ENCODE data around the gene UBE2G1. TPM values are rescaled to one million over a fixed set of nuclear protein-coding genes. Genes with fewer than 3 reads are reported as not detected.

Gene UBE2G1
- polyA plus RNA-seq (2013, experiment 1 of 2): 76.9 TPM
- polyA plus RNA-seq (2013, experiment 2 of 2): 70.4 TPM

GRCh38 chr17:4366327-4367063, at the start of gene UBE2G1:
TSS of gene UBE2G1 (minus strand) at chr17:4366675. CDS start at chr17:4366316, 359 bp downstream.
- WGBS, 2 experiments (ENCODE audit: insufficient coverage in 2 of 2): 0% methylated on average over 47 to 60 of the region's 77 CpGs
- Histone ChIP-seq H3K4me1 (ENCODE audit: control insufficient read depth, insufficient read depth, low read length, poor library complexity, severe bottlenecking) (peaks cover 2% of the 10 kb centered on the region), H3K9me3 (ENCODE audit: control insufficient read depth, low read length) (no peaks in the 10 kb centered on the region), H3K36me3 (ENCODE audit: control insufficient read depth, insufficient read depth, low read length) (peaks cover 20% of the 10 kb centered on the region), H3K27ac (ENCODE audit: low read depth, low read length, severe bottlenecking) (peak within 1 kb of the TSS; percentile 89), H3K4me3 (ENCODE audit: extremely low read depth, insufficient read depth, low read length, poor library complexity, severe bottlenecking) (peak within 1 kb of the TSS; percentile 95)

- WGBS, 2 experiments (ENCODE audit: insufficient coverage in 2 of 2): 16 to 34% methylated on average over 15 to 24 of the region's 27 CpGs
- Histone ChIP-seq H3K27ac (ENCODE audit: low read depth, low read length, severe bottlenecking) (no peak overlapping the region), H3K4me3 (ENCODE audit: extremely low read depth, insufficient read depth, low read length, poor library complexity, severe bottlenecking) (no peak overlapping the region), H3K4me1 (ENCODE audit: control insufficient read depth, insufficient read depth, low read length, poor library complexity, severe bottlenecking) (no peaks in the 10 kb centered on the region), H3K36me3 (ENCODE audit: control insufficient read depth, insufficient read depth, low read length) (no peaks in the 10 kb centered on the region), H3K9me3 (ENCODE audit: control insufficient read depth, low read length) (no peaks in the 10 kb centered on the region)
Measured at GRCh38 chr17:4412933-4413831, 46.7 kb upstream of the UBE2G1 start.

GRCh38 chr17:4411201-4411600, 44.7 kb upstream of the UBE2G1 start:
- Histone ChIP-seq H3K27ac (ENCODE audit: low read depth, low read length, severe bottlenecking) (no peak overlapping the region), H3K36me3 (ENCODE audit: control insufficient read depth, insufficient read depth, low read length) (no peaks in the 10 kb centered on the region), H3K4me3 (ENCODE audit: extremely low read depth, insufficient read depth, low read length, poor library complexity, severe bottlenecking) (no peak overlapping the region), H3K9me3 (ENCODE audit: control insufficient read depth, low read length) (no peaks in the 10 kb centered on the region), H3K4me1 (ENCODE audit: control insufficient read depth, insufficient read depth, low read length, poor library complexity, severe bottlenecking) (peaks cover 5% of the 10 kb centered on the region)
- whole genome bisulfite sequencing, 2 experiments (ENCODE audit: insufficient coverage in 2 of 2): 86% methylated on average over 2 of the region's 3 CpGs; no CpG with 5 or more reads in 1 of the 2 experiments

GRCh38 chr17:4409659-4410058, 43.2 kb upstream of the UBE2G1 start:
- WGBS, 2 experiments (ENCODE audit: insufficient coverage in 2 of 2): 96 to 98% methylated on average over 5 of the region's 6 CpGs
- Histone ChIP-seq H3K4me3 (ENCODE audit: extremely low read depth, insufficient read depth, low read length, poor library complexity, severe bottlenecking) (no peak overlapping the region), H3K9me3 (ENCODE audit: control insufficient read depth, low read length) (no peaks in the 10 kb centered on the region), H3K27ac (ENCODE audit: low read depth, low read length, severe bottlenecking) (no peak overlapping the region), H3K36me3 (ENCODE audit: control insufficient read depth, insufficient read depth, low read length) (no peaks in the 10 kb centered on the region), H3K4me1 (ENCODE audit: control insufficient read depth, insufficient read depth, low read length, poor library complexity, severe bottlenecking) (peaks cover 5% of the 10 kb centered on the region)

GRCh38 chr17:4407851-4408250, 41.4 kb upstream of the UBE2G1 start:
- WGBS, 2 experiments (ENCODE audit: insufficient coverage in 2 of 2): 78 to 81% methylated on average over 3 to 5 of the region's 8 CpGs
- Histone ChIP-seq H3K27ac (ENCODE audit: low read depth, low read length, severe bottlenecking) (no peak overlapping the region), H3K9me3 (ENCODE audit: control insufficient read depth, low read length) (no peaks in the 10 kb centered on the region), H3K4me1 (ENCODE audit: control insufficient read depth, insufficient read depth, low read length, poor library complexity, severe bottlenecking) (peaks cover 5% of the 10 kb centered on the region), H3K36me3 (ENCODE audit: control insufficient read depth, insufficient read depth, low read length) (no peaks in the 10 kb centered on the region), H3K4me3 (ENCODE audit: extremely low read depth, insufficient read depth, low read length, poor library complexity, severe bottlenecking) (no peak overlapping the region)

GRCh38 chr17:4407216-4407615, 40.7 kb upstream of the UBE2G1 start:
- WGBS, 2 experiments (ENCODE audit: insufficient coverage in 2 of 2): 83 to 95% methylated on average over 4 to 6 of the region's 7 CpGs
- H3K4me3 ChIP-seq (ENCODE audit: extremely low read depth, insufficient read depth, low read length, poor library complexity, severe bottlenecking): no peak overlapping the region
- H3K36me3 ChIP-seq (ENCODE audit: control insufficient read depth, insufficient read depth, low read length): no peaks in the 10 kb centered on the region
- peaks cover 5% of the 10 kb centered on the region for H3K4me1 ChIP-seq (ENCODE audit: control insufficient read depth, insufficient read depth, low read length, poor library complexity, severe bottlenecking)
- H3K27ac ChIP-seq (ENCODE audit: low read depth, low read length, severe bottlenecking): no peak overlapping the region
- no peaks in the 10 kb centered on the region for H3K9me3 ChIP-seq (ENCODE audit: control insufficient read depth, low read length)

GRCh38 chr17:4406386-4406785, 39.9 kb upstream of the UBE2G1 start:
- 91 to 97% methylated on average over 7 to 8 of the region's 10 CpGs for WGBS, 2 experiments (ENCODE audit: insufficient coverage in 2 of 2)
- no peak overlapping the region for H3K27ac ChIP-seq (ENCODE audit: low read depth, low read length, severe bottlenecking)
- H3K36me3 ChIP-seq (ENCODE audit: control insufficient read depth, insufficient read depth, low read length): no peaks in the 10 kb centered on the region
- no peaks in the 10 kb centered on the region for H3K9me3 ChIP-seq (ENCODE audit: control insufficient read depth, low read length)
- H3K4me3 ChIP-seq (ENCODE audit: extremely low read depth, insufficient read depth, low read length, poor library complexity, severe bottlenecking): no peak overlapping the region
- peaks cover 5% of the 10 kb centered on the region for H3K4me1 ChIP-seq (ENCODE audit: control insufficient read depth, insufficient read depth, low read length, poor library complexity, severe bottlenecking)

- Histone ChIP-seq H3K27ac (ENCODE audit: low read depth, low read length, severe bottlenecking) (no peak overlapping the region), H3K4me3 (ENCODE audit: extremely low read depth, insufficient read depth, low read length, poor library complexity, severe bottlenecking) (no peak overlapping the region), H3K4me1 (ENCODE audit: control insufficient read depth, insufficient read depth, low read length, poor library complexity, severe bottlenecking) (peaks cover 5% of the 10 kb centered on the region), H3K9me3 (ENCODE audit: control insufficient read depth, low read length) (no peaks in the 10 kb centered on the region), H3K36me3 (ENCODE audit: control insufficient read depth, insufficient read depth, low read length) (no peaks in the 10 kb centered on the region)
- WGBS, 2 experiments (ENCODE audit: insufficient coverage in 2 of 2): 87 to 94% methylated on average over 4 to 5 of the region's 5 CpGs
Measured at GRCh38 chr17:4405699-4406098, 39.2 kb upstream of the UBE2G1 start.

- H3K4me3 ChIP-seq (ENCODE audit: extremely low read depth, insufficient read depth, low read length, poor library complexity, severe bottlenecking): no peak overlapping the region
- WGBS, 2 experiments (ENCODE audit: insufficient coverage in 2 of 2): 97 to 98% methylated on average over 5 of the region's 7 CpGs
Measured at GRCh38 chr17:4405038-4405669, 38.7 kb upstream of the UBE2G1 start.

GRCh38 chr17:4397840-4398239, 31.4 kb upstream of the UBE2G1 start:
- WGBS, 2 experiments (ENCODE audit: insufficient coverage in 2 of 2): 92 to 97% methylated on average over 4 to 6 of the region's 6 CpGs

More at GRCh38 chr17:4405038-4405669, 38.7 kb upstream of the UBE2G1 start:
- H3K36me3 ChIP-seq (ENCODE audit: control insufficient read depth, insufficient read depth, low read length): no peaks in the 10 kb centered on the region
- no peak overlapping the region for H3K27ac ChIP-seq (ENCODE audit: low read depth, low read length, severe bottlenecking)
- no peaks in the 10 kb centered on the region for H3K9me3 ChIP-seq (ENCODE audit: control insufficient read depth, low read length)
- peaks cover 5% of the 10 kb centered on the region for H3K4me1 ChIP-seq (ENCODE audit: control insufficient read depth, insufficient read depth, low read length, poor library complexity, severe bottlenecking)

More at GRCh38 chr17:4397840-4398239, 31.4 kb upstream of the UBE2G1 start:
- Histone ChIP-seq H3K4me3 (ENCODE audit: extremely low read depth, insufficient read depth, low read length, poor library complexity, severe bottlenecking) (no peak overlapping the region), H3K27ac (ENCODE audit: low read depth, low read length, severe bottlenecking) (no peak overlapping the region), H3K36me3 (ENCODE audit: control insufficient read depth, insufficient read depth, low read length) (no peaks in the 10 kb centered on the region), H3K9me3 (ENCODE audit: control insufficient read depth, low read length) (no peaks in the 10 kb centered on the region), H3K4me1 (ENCODE audit: control insufficient read depth, insufficient read depth, low read length, poor library complexity, severe bottlenecking) (no peaks in the 10 kb centered on the region)
